BLaER1 treated with 17β-estradiol and CSF1 and Interleukin-3, amounts not matched to agents 10 nM and 100 nM (cell line): Measurements from ENCODE around the gene ZNF648.

ENCODE experiments used
- H3K27ac ChIP-seq, 11 experiments: shearing (Covaris generic); formaldehyde crosslinking; 2 replicates each; pipeline ENCODE4 v1.8.1; 2022
- H3K27me3 ChIP-seq, 11 experiments: shearing (Covaris generic); formaldehyde crosslinking; 2 replicates each; pipeline ENCODE4 v1.8.1; 2022
- H3K36me3 ChIP-seq, 11 experiments: shearing (Covaris generic); formaldehyde crosslinking; 2 replicates each; pipeline ENCODE4 v1.8.1; 2022
- H3K4me1 ChIP-seq, 10 experiments: shearing (Covaris generic); formaldehyde crosslinking; 2 replicates each; pipeline ENCODE4 v1.8.1; 2022
- H3K4me2 ChIP-seq, 11 experiments: shearing (Covaris generic); formaldehyde crosslinking; 2 replicates each; pipeline ENCODE4 v1.8.1; 2022
- H3K4me3 ChIP-seq, 10 experiments: shearing (Covaris generic); formaldehyde crosslinking; 2 replicates each; pipeline ENCODE4 v1.8.1; 2022
- H3K9ac ChIP-seq, 11 experiments: shearing (Covaris generic); formaldehyde crosslinking; 2 replicates each; pipeline ENCODE4 v1.8.1; 2022
- H3K9me3 ChIP-seq, 11 experiments: shearing (Covaris generic); formaldehyde crosslinking; replicated peaks in 1 of 11; 2 replicates each; pipeline ENCODE4 v1.8.1; 2022
- H4K20me1 ChIP-seq, 11 experiments: shearing (Covaris generic); formaldehyde crosslinking; 2 replicates each; pipeline ENCODE4 v1.8.1; 2022
- Cebpa-rat ChIP-seq, 11 experiments: shearing (Covaris generic); IDR thresholded peaks; 2 replicates each; pipeline ENCODE4 v1.8.1; 2022

The ZNF648 gene

GRCh38 chr1:182080955-182081582 lies 19.6 kb upstream of the ZNF648 start:
- TF ChIP-seq Cebpa-rat (IDR thresholded peaks at IDR 0.05), result no peak
- Histone ChIP-seq H4K20me1 (no peaks in the 10 kb centered on the region), H3K27me3 (no peaks in the 10 kb centered on the region), H3K27ac (no peak overlapping the region), H3K4me2 (peak overlapping the region in 3 of 11 experiments; percentile 54 to 58 (median 54); a peak in 6 of 22 replicates), H3K4me1 (peaks cover 0 to 37% (median 13%) of the 10 kb centered on the region in 10 experiments; a peak in 16 of 20 replicates), H3K9ac (no peak overlapping the region), H3K36me3 (no peaks in the 10 kb centered on the region), H3K9me3 (0 out of 22 replicates have a peak, but pooled peaks cover 0 to 2% (median 0%) of the 10 kb centered on the region in 11 experiments), H3K4me3 (no peak overlapping the region)

- Histone ChIP-seq H3K9me3 (peaks cover 0 to 7% (median 0%) of the 10 kb centered on the region in 11 experiments; a peak in 1 of 22 replicates), H3K4me1 (peaks cover 0 to 33% (median 13%) of the 10 kb centered on the region in 10 experiments; a peak in 16 of 20 replicates), H3K27ac (no peak overlapping the region), H3K4me3 (no peak overlapping the region), H3K27me3 (no peaks in the 10 kb centered on the region), H3K36me3 (no peaks in the 10 kb centered on the region), H3K9ac (no peak overlapping the region), H4K20me1 (no peaks in the 10 kb centered on the region), H3K4me2 (peak overlapping the region in 3 of 11 experiments; percentile 54 to 58 (median 54); a peak in 6 of 22 replicates)
- TF ChIP-seq Cebpa-rat (IDR thresholded peaks at IDR 0.05), result no peak
These were observed 18.5 kb upstream of the ZNF648 start for GRCh38 chr1:182080040-182080439.

- Histone ChIP-seq H3K9me3 (peaks cover 0 to 7% (median 0%) of the 10 kb centered on the region in 11 experiments; a peak in 1 of 22 replicates), H3K36me3 (no peaks in the 10 kb centered on the region), H3K9ac (no peak overlapping the region), H3K27me3 (no peaks in the 10 kb centered on the region), H3K4me2 (no peak overlapping the region), H4K20me1 (no peaks in the 10 kb centered on the region), H3K4me3 (no peak overlapping the region), H3K27ac (no peak overlapping the region), H3K4me1 (no peaks in the 10 kb centered on the region)
- TF ChIP-seq Cebpa-rat (IDR thresholded peaks at IDR 0.05), result no peak
These were observed 10.4 kb upstream of the ZNF648 start for GRCh38 chr1:182071924-182072323.

- Histone ChIP-seq H3K4me2 (no peak overlapping the region), H3K9me3 (peaks cover 0 to 10% (median 5%) of the 10 kb centered on the region in 11 experiments; a peak in 12 of 22 replicates), H3K27me3 (no peaks in the 10 kb centered on the region), H3K27ac (no peak overlapping the region), H3K4me3 (no peak overlapping the region), H3K4me1 (no peaks in the 10 kb centered on the region), H3K9ac (no peak overlapping the region), H3K36me3 (no peaks in the 10 kb centered on the region), H4K20me1 (no peaks in the 10 kb centered on the region)
- TF ChIP-seq Cebpa-rat (IDR thresholded peaks at IDR 0.05), result no peak
These were observed 7.5 kb upstream of the ZNF648 start for GRCh38 chr1:182069028-182069466.

GRCh38 chr1:182066934-182067333 lies 5.4 kb upstream of the ZNF648 start:
- no peaks in the 10 kb centered on the region for H3K36me3 ChIP-seq
- H3K4me2 ChIP-seq, result no peak overlapping the region
- H3K4me1 ChIP-seq, result no peaks in the 10 kb centered on the region
- H3K27me3 ChIP-seq, result no peaks in the 10 kb centered on the region
- no peak overlapping the region for H3K27ac ChIP-seq
- no peak overlapping the region for H3K9ac ChIP-seq
- H3K9me3 ChIP-seq, result peaks cover 0 to 16% (median 10%) of the 10 kb centered on the region in 11 experiments; a peak in 12 of 22 replicates
- no peaks in the 10 kb centered on the region for H4K20me1 ChIP-seq
- TF ChIP-seq Cebpa-rat (IDR thresholded peaks at IDR 0.05), result no peak
- no peak overlapping the region for H3K4me3 ChIP-seq

- Histone ChIP-seq H3K9ac (no peak overlapping the region), H3K27ac (no peak overlapping the region), H3K36me3 (no peaks in the 10 kb centered on the region), H3K9me3 (peaks cover 0 to 16% (median 10%) of the 10 kb centered on the region in 11 experiments; a peak in 12 of 22 replicates), H3K4me1 (peaks cover 0 to 10% (median 0%) of the 10 kb centered on the region in 10 experiments; a peak in 4 of 20 replicates), H4K20me1 (no peaks in the 10 kb centered on the region), H3K4me2 (no peak overlapping the region), H3K27me3 (no peaks in the 10 kb centered on the region), H3K4me3 (no peak overlapping the region)
- TF ChIP-seq Cebpa-rat (IDR thresholded peaks at IDR 0.05), result no peak
These were observed 3.8 kb upstream of the ZNF648 start for GRCh38 chr1:182065126-182065845.

GRCh38 chr1:182064611-182065010 lies 3.1 kb upstream of the ZNF648 start:
- H3K4me1 ChIP-seq, result peaks cover 0 to 10% (median 0%) of the 10 kb centered on the region in 10 experiments; a peak in 4 of 20 replicates

GRCh38 chr1:182062223-182062622 lies 711 bp upstream of the ZNF648 start:
- Histone ChIP-seq H3K4me1 (peaks cover 0 to 10% (median 0%) of the 10 kb centered on the region in 10 experiments; a peak in 4 of 20 replicates), H3K9ac (no peak overlapping the region), H3K36me3 (no peaks in the 10 kb centered on the region), H3K4me3 (no peak overlapping the region), H3K27ac (no peak overlapping the region), H3K9me3 (peaks cover 0 to 16% (median 10%) of the 10 kb centered on the region in 11 experiments; a peak in 12 of 22 replicates), H3K4me2 (no peak overlapping the region), H3K27me3 (no peaks in the 10 kb centered on the region), H4K20me1 (no peaks in the 10 kb centered on the region)
- no peak for TF ChIP-seq Cebpa-rat (IDR thresholded peaks at IDR 0.05)

More at GRCh38 chr1:182064611-182065010, 3.1 kb upstream of the ZNF648 start:
- no peak overlapping the region for H3K9ac ChIP-seq
- H4K20me1 ChIP-seq, result no peaks in the 10 kb centered on the region
- no peaks in the 10 kb centered on the region for H3K36me3 ChIP-seq
- no peak overlapping the region for H3K4me2 ChIP-seq
- no peak overlapping the region for H3K4me3 ChIP-seq
- no peak for TF ChIP-seq Cebpa-rat (IDR thresholded peaks at IDR 0.05)
- no peaks in the 10 kb centered on the region for H3K27me3 ChIP-seq
- H3K27ac ChIP-seq, result no peak overlapping the region
- H3K9me3 ChIP-seq, result peaks cover 0 to 16% (median 10%) of the 10 kb centered on the region in 11 experiments; a peak in 12 of 22 replicates

- H3K36me3 ChIP-seq, result no peaks in the 10 kb centered on the region
- no peaks in the 10 kb centered on the region for H4K20me1 ChIP-seq
- no peak for TF ChIP-seq Cebpa-rat (IDR thresholded peaks at IDR 0.05)
- H3K9ac ChIP-seq, result no peak overlapping the region
- H3K4me2 ChIP-seq, result peak overlapping the region in 2 of 11 experiments; percentile 2 to 20; a peak in 2 of 22 replicates
- H3K27ac ChIP-seq, result no peak overlapping the region
- no peaks in the 10 kb centered on the region for H3K27me3 ChIP-seq
- H3K4me3 ChIP-seq, result no peak overlapping the region
- peaks cover 0 to 10% (median 0%) of the 10 kb centered on the region in 10 experiments; a peak in 4 of 20 replicates for H3K4me1 ChIP-seq
- H3K9me3 ChIP-seq, result peaks cover 0 to 16% (median 10%) of the 10 kb centered on the region in 11 experiments; a peak in 12 of 22 replicates
These were observed 635 bp downstream of the ZNF648 start for GRCh38 chr1:182060877-182061276.
